ENCODE data around the gene MPV17.

GRCh38 chr2:27324720-27325119 lies 1.8 kb upstream of the MPV17 start:
- TF ChIP-seq CTCF (conservative IDR thresholded peaks at IDR 0.05): no peak
- TF ChIP-seq ZFX (IDR thresholded peaks at IDR 0.05): no peak

Data from C4-2B (cell line).